SU-DHL-6 (cell line): ENCODE data around the gene ARPC1A.

Experiments used
- H2AFZ ChIP-seq: fragments of 200-600 bp; sonication (generic); 2 replicates; pipeline ENCODE4 v1.6.1; 2014; ENCODE audit warnings: low read depth, mild to moderate bottlenecking, moderate library complexity, mixed read lengths, antibody characterized with exemption, low read length; ENCODE audit not compliant: severe bottlenecking
- H3F3A ChIP-seq: fragments of 200-600 bp; shearing (Covaris generic); 2 replicates; pipeline ENCODE4 v1.6.0; 2016; ENCODE audit warnings: antibody characterized with exemption, mild to moderate bottlenecking; ENCODE audit not compliant: insufficient read depth
- H3K27ac ChIP-seq: fragments of 200-600 bp; sonication (generic); 2 replicates; pipeline ENCODE4 v1.5.1; 2016; ENCODE audit warnings: low read depth, mild to moderate bottlenecking, low read length, moderate library complexity, mixed read lengths
- H3K27me3 ChIP-seq: fragments of 200-600 bp; sonication (generic), shearing (Covaris generic); 2 replicates; pipeline ENCODE4 v1.6.0; 2014; ENCODE audit warnings: mild to moderate bottlenecking, low read length
- H3K36me3 ChIP-seq: fragments of 200-600 bp; sonication (generic); 2 replicates; pipeline ENCODE4 v1.6.1; 2014; ENCODE audit warnings: mild to moderate bottlenecking, low read length, mixed read lengths
- H3K4me2 ChIP-seq: fragments of 300-600, 200-600 bp; shearing (Covaris generic), sonication (generic); 2 replicates; pipeline ENCODE4 v1.6.0; 2014; ENCODE audit warnings: low read length, low read depth, mild to moderate bottlenecking; ENCODE audit not compliant: poor library complexity, severe bottlenecking
- H3K4me3 ChIP-seq: fragments of 200-600 bp; sonication (generic); 2 replicates; pipeline ENCODE4 v1.5.1; 2014; ENCODE audit warnings: antibody characterized with exemption, low read length, mild to moderate bottlenecking, mixed read lengths; ENCODE audit not compliant: insufficient read depth, poor library complexity, severe bottlenecking
- H3K79me2 ChIP-seq: fragments of 200-600 bp; sonication (generic); 2 replicates; pipeline ENCODE4 v1.6.1; 2014; ENCODE audit warnings: mild to moderate bottlenecking, low read length, moderate library complexity; ENCODE audit not compliant: insufficient read depth
- H3K9ac ChIP-seq: fragments of 200-600 bp; sonication (generic); 2 replicates; pipeline ENCODE4 v1.7.0; 2014; ENCODE audit warnings: mild to moderate bottlenecking, low read length
- H3K9me2 ChIP-seq: fragments of 200-600 bp; sonication (generic); replicated peaks from 2 replicates; pipeline ENCODE4 v1.6.1; 2014; ENCODE audit warnings: low read length; ENCODE audit not compliant: insufficient read depth
- H3K9me3 ChIP-seq: fragments of 200-600 bp; sonication (generic); 2 replicates; pipeline ENCODE4 v1.6.1; 2014; ENCODE audit warnings: low read length, mixed read lengths; ENCODE audit not compliant: insufficient read depth
- H4K20me1 ChIP-seq: fragments of 200-600 bp; sonication (generic); 2 replicates; pipeline ENCODE4 v1.6.1; 2014; ENCODE audit warnings: low read depth, mild to moderate bottlenecking, antibody characterized with exemption, low read length, moderate library complexity, mixed read lengths
- CTCF ChIP-seq: fragments of 200-600 bp; sonication (generic); IDR thresholded peaks from one replicate; pipeline ENCODE4 v1.5.1; 2017; ENCODE audit warnings: antibody characterized with exemption, mild to moderate bottlenecking, low read length, moderate library complexity; ENCODE audit not compliant: insufficient read depth, poor library complexity, severe bottlenecking
- EZH2phosphoT487 ChIP-seq: fragments of 200-600 bp; sonication (generic), shearing (Covaris generic); conservative IDR thresholded peaks from 2 replicates; pipeline ENCODE4 v1.6.1; 2018; ENCODE audit warnings: mild to moderate bottlenecking, antibody characterized with exemption, low read length, moderate library complexity, mixed read lengths

ARPC1A gene

GRCh38 chr7:99301496-99301895, 24.2 kb upstream of the ARPC1A start:
- TF ChIP-seq EZH2phosphoT487 (no peak), CTCF (no peak)
- no peaks in the 10 kb centered on the region for H3K36me3 ChIP-seq
- H3K27me3 ChIP-seq: no peaks in the 10 kb centered on the region
- no peaks in the 10 kb centered on the region for H3K9me2 ChIP-seq
- no peaks in the 10 kb centered on the region for H3K79me2 ChIP-seq
- H3K9ac ChIP-seq: no peak overlapping the region
- no peak overlapping the region for H3K27ac ChIP-seq
- no peak overlapping the region for H2AFZ ChIP-seq
- no peaks in the 10 kb centered on the region for H3K9me3 ChIP-seq
- H4K20me1 ChIP-seq: no peaks in the 10 kb centered on the region
- no peaks in the 10 kb centered on the region for H3F3A ChIP-seq
- H3K4me2 ChIP-seq: no peak overlapping the region
- no peak overlapping the region for H3K4me3 ChIP-seq

GRCh38 chr7:99305473-99306260, 20.0 kb upstream of the ARPC1A start:
- H3K9me3 ChIP-seq: no peaks in the 10 kb centered on the region
- H3K79me2 ChIP-seq: no peaks in the 10 kb centered on the region
- no peak overlapping the region for H3K27ac ChIP-seq
- H3K36me3 ChIP-seq: no peaks in the 10 kb centered on the region
- H3K4me3 ChIP-seq: no peak overlapping the region
- H3K9me2 ChIP-seq: no peaks in the 10 kb centered on the region
- no peaks in the 10 kb centered on the region for H4K20me1 ChIP-seq
- H2AFZ ChIP-seq: no peak overlapping the region
- H3K9ac ChIP-seq: no peak overlapping the region
- TF ChIP-seq CTCF: no peak
- TF ChIP-seq EZH2phosphoT487: no peak
- no peak overlapping the region for H3K4me2 ChIP-seq
- H3K27me3 ChIP-seq: no peaks in the 10 kb centered on the region
- no peaks in the 10 kb centered on the region for H3F3A ChIP-seq

DNA sequence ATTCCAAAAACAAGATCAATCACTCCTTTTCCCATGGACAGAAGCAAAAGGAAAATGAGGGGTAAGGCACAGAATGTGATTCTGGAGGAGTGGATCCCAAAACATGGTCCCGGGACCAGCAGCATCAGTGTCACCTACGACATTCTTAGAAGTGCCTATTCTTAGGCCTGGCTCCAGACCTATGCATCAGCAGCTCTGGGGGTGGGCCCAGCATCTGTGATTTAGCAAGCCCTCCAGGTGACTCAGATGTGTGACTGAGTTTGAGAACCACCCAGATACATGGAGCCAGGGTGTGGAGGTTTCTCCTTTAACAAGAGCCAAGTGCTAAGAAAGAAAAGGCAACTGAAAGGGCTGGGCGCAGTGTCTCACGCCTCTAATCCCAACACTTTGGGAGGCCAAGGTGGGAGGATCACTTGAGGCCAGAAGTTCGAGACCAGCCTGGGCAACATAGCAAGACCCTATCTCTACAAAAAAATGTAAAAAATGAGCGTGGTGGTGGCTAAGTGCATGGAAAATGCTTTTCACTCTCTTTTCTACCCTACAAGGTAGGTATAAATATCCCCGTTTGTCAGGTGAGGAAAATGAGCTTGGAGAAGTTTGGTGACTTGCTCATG, 17.1 kb upstream of the ARPC1A start:
- H3K9ac ChIP-seq: no peak overlapping the region
- no peak overlapping the region for H3K27ac ChIP-seq
- no peak overlapping the region for H2AFZ ChIP-seq
- no peaks in the 10 kb centered on the region for H3K79me2 ChIP-seq
- H3K27me3 ChIP-seq: no peaks in the 10 kb centered on the region
- H3K9me2 ChIP-seq: no peaks in the 10 kb centered on the region
- no peak for TF ChIP-seq CTCF
- TF ChIP-seq EZH2phosphoT487: no peak
- H3K4me2 ChIP-seq: no peak overlapping the region
- H3F3A ChIP-seq: no peaks in the 10 kb centered on the region
- H3K4me3 ChIP-seq: no peak overlapping the region
- H3K36me3 ChIP-seq: no peaks in the 10 kb centered on the region
- H4K20me1 ChIP-seq: no peaks in the 10 kb centered on the region
- no peaks in the 10 kb centered on the region for H3K9me3 ChIP-seq
